Stomach (tissue), 4 donors: ENCODE measurements around the gene IL20RB.

Experiments used
- EP300 ChIP-seq: sonication (generic); formaldehyde crosslinking; IDR thresholded peaks from one replicate; pipeline ENCODE4 v1.6.1; 2017; ENCODE audit warnings: antibody characterized with exemption
- POLR2A ChIP-seq, 4 donors: fragments of 450-650 bp; IDR thresholded peaks; one replicate each; pipeline ENCODE4 v1.6.1; 2016; ENCODE audit warnings: antibody characterized with exemption in 4 of 4, control low read depth in 2 of 4, mild to moderate bottlenecking in 1 of 4, moderate library complexity in 1 of 4
- TF ChIP-seq, protein P1 (sequence below), 7 experiments: fragments of 450-650 bp in 4 of 7; fragments of 200-600 bp in 3 of 7; sonication (generic) in 3 of 7; IDR thresholded peaks; one replicate each; pipeline ENCODE4 v1.5.1; 2016 to 2019; ENCODE audit warnings: antibody characterized with exemption in 7 of 7, control low read depth in 2 of 7, mild to moderate bottlenecking in 1 of 7

GRCh38 chr3:136947477-136947876 is 10.3 kb upstream of the IL20RB start:
- TF ChIP-seq, protein P1, sequence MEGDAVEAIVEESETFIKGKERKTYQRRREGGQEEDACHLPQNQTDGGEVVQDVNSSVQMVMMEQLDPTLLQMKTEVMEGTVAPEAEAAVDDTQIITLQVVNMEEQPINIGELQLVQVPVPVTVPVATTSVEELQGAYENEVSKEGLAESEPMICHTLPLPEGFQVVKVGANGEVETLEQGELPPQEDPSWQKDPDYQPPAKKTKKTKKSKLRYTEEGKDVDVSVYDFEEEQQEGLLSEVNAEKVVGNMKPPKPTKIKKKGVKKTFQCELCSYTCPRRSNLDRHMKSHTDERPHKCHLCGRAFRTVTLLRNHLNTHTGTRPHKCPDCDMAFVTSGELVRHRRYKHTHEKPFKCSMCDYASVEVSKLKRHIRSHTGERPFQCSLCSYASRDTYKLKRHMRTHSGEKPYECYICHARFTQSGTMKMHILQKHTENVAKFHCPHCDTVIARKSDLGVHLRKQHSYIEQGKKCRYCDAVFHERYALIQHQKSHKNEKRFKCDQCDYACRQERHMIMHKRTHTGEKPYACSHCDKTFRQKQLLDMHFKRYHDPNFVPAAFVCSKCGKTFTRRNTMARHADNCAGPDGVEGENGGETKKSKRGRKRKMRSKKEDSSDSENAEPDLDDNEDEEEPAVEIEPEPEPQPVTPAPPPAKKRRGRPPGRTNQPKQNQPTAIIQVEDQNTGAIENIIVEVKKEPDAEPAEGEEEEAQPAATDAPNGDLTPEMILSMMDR (IDR thresholded peaks at IDR 0.05), result no peak
- TF ChIP-seq POLR2A (IDR thresholded peaks at IDR 0.05) (no peak), EP300 (no peak)
